ENCODE results near the gene KLK4. TPM values are rescaled to one million over a fixed set of nuclear protein-coding genes. Genes with fewer than 3 reads are reported as not detected.

The KLK4 gene
- total and polyA plus RNA-seq, 10 of the 15 experiments (the other 5 are each of a cell fraction or from before 2014, with no cell fraction given), result 0.06 to 0.31 TPM; not detected in 8

DNA sequence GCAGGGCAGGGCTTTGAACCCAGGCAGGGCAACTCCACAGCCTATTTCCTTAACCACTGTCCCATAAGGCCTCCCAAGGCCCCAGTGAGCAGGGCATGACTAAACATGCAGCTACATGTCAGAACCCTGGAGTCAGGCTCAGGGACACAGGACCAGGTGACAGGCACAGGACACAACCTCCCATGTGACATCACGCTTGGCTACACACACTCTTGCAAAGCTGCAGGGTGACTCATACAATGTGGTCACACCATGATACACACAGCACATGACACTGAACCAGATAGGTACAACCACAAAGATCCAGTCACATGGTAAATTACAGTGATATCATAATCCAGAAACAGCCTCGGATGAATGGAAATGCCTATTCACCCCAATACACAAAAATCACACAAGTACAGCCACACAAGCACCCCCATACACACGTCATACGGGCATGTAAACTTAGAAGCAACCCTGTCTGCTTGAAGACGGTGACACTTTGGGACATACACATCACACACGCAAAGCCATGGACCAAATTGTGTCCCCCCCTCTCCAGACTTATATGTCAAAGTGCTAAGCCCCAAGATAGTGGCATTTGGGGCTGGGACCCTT, 14.5 kb downstream of the KLK4 start (continued):
- peak; percentile 66; the same call in 1 of the 2 replicates for TF ChIP-seq FOXK2 (IDR thresholded peaks at IDR 0.05)
- no peak for TF ChIP-seq ZNF274 (IDR thresholded peaks at IDR 0.05; ENCODE audit: insufficient read depth, insufficient read length)
- TF ChIP-seq EZH2 (IDR thresholded peaks at IDR 0.05; ENCODE audit: borderline replicate concordance, control insufficient read depth, low read depth, low read length), result no peak
- TF ChIP-seq ATF7 (IDR thresholded peaks at IDR 0.05; ENCODE audit: low read depth), result peak; percentile 99
- TF ChIP-seq ETV6 (conservative IDR thresholded peaks at IDR 0.05 in 1 of 2, IDR thresholded peaks at IDR 0.05 in 1 of 2; ENCODE audit: borderline replicate concordance in 1 of 2, low read depth in 1 of 2), result peak in 1 of 2 experiments; percentile 7; a peak in 1 of 4 replicates
- no peak for TF ChIP-seq MTA3 (IDR thresholded peaks at IDR 0.05; ENCODE audit: borderline replicate concordance, low read length)
- TF ChIP-seq SIN3A (IDR thresholded peaks at IDR 0.05; ENCODE audit: low read depth, low read length), result no peak
- no peak for TF ChIP-seq ZNF622 (IDR thresholded peaks at IDR 0.05)
- TF ChIP-seq CBFB (IDR thresholded peaks at IDR 0.05; ENCODE audit: low read depth), result peak; percentile 96
- TF ChIP-seq CREB1 (IDR thresholded peaks at IDR 0.05; ENCODE audit: low read depth), result peak; percentile 85
- TF ChIP-seq, protein P1, sequence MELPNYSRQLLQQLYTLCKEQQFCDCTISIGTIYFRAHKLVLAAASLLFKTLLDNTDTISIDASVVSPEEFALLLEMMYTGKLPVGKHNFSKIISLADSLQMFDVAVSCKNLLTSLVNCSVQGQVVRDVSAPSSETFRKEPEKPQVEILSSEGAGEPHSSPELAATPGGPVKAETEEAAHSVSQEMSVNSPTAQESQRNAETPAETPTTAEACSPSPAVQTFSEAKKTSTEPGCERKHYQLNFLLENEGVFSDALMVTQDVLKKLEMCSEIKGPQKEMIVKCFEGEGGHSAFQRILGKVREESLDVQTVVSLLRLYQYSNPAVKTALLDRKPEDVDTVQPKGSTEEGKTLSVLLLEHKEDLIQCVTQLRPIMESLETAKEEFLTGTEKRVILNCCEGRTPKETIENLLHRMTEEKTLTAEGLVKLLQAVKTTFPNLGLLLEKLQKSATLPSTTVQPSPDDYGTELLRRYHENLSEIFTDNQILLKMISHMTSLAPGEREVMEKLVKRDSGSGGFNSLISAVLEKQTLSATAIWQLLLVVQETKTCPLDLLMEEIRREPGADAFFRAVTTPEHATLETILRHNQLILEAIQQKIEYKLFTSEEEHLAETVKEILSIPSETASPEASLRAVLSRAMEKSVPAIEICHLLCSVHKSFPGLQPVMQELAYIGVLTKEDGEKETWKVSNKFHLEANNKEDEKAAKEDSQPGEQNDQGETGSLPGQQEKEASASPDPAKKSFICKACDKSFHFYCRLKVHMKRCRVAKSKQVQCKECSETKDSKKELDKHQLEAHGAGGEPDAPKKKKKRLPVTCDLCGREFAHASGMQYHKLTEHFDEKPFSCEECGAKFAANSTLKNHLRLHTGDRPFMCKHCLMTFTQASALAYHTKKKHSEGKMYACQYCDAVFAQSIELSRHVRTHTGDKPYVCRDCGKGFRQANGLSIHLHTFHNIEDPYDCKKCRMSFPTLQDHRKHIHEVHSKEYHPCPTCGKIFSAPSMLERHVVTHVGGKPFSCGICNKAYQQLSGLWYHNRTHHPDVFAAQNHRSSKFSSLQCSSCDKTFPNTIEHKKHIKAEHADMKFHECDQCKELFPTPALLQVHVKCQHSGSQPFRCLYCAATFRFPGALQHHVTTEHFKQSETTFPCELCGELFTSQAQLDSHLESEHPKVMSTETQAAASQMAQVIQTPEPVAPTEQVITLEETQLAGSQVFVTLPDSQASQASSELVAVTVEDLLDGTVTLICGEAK (IDR thresholded peaks at IDR 0.05; ENCODE audit: borderline replicate concordance), result 0 out of 2 replicates have a peak, but pooled peaks have one; percentile 22
- TF ChIP-seq ZNF207 (IDR thresholded peaks at IDR 0.05; ENCODE audit: borderline replicate concordance), result no peak; the same call in 1 of the 2 replicates
- no peak for TF ChIP-seq ZNF217 (IDR thresholded peaks at IDR 0.05)
- TF ChIP-seq CEBPB (IDR thresholded peaks at IDR 0.05; ENCODE audit: borderline replicate concordance in 1 of 2, low read depth in 2 of 2, low read length in 2 of 2), result 0 out of 4 replicates have a peak, but pooled peaks of 1 of the 2 experiments have one; percentile 46
- TF ChIP-seq PAX5 (IDR thresholded peaks at IDR 0.05; ENCODE audit: borderline replicate concordance, low read depth, low read length), result peak; percentile 100
- TF ChIP-seq HCFC1 (IDR thresholded peaks at IDR 0.05; ENCODE audit: low read length), result no peak
- peak; percentile 76; the same call in 1 of the 2 replicates for TF ChIP-seq TCF3 (IDR thresholded peaks at IDR 0.05; ENCODE audit: borderline replicate concordance, insufficient read depth, low read depth, low read length)
- no peak for TF ChIP-seq ZNF384 (IDR thresholded peaks at IDR 0.05; ENCODE audit: borderline replicate concordance, low read depth, low read length)
- TF ChIP-seq POLR2A (IDR thresholded peaks at IDR 0.05; ENCODE audit: low read depth, low read length), result peak; percentile 51
- TF ChIP-seq POLR2AphosphoS2 (IDR thresholded peaks at IDR 0.05; ENCODE audit: low read depth, low read length), result no peak
- no peak for TF ChIP-seq YY1 (IDR thresholded peaks at IDR 0.05; ENCODE audit: low read depth, low read length)
- TF ChIP-seq BACH1 (IDR thresholded peaks at IDR 0.05; ENCODE audit: borderline replicate concordance), result peak; percentile 70
- TF ChIP-seq SUPT20H (IDR thresholded peaks at IDR 0.05; ENCODE audit: borderline replicate concordance, control insufficient read depth, low read depth, low read length), result no peak
- peak; percentile 76; the same call in 1 of the 2 replicates for TF ChIP-seq TBL1XR1 (IDR thresholded peaks at IDR 0.05; ENCODE audit: low read depth, low read length)
- peak; percentile 63 for TF ChIP-seq BCL11A (IDR thresholded peaks at IDR 0.05; ENCODE audit: low read depth, low read length)
- peak; percentile 47; the same call in 1 of the 2 replicates for TF ChIP-seq IRF4 (IDR thresholded peaks at IDR 0.05; ENCODE audit: low read depth, low read length)
- TF ChIP-seq SP1 (IDR thresholded peaks at IDR 0.05; ENCODE audit: low read depth, low read length), result peak; percentile 77
- TF ChIP-seq ZSCAN29 (IDR thresholded peaks at IDR 0.05), result no peak; the same call in 1 of the 2 replicates
- TF ChIP-seq NFIC (IDR thresholded peaks at IDR 0.05; ENCODE audit: low read depth, low read length), result peak; percentile 91; the same call in 1 of the 2 replicates
- TF ChIP-seq RCOR1 (conservative IDR thresholded peaks at IDR 0.05; ENCODE audit: low read depth, low read length), result 0 out of 2 replicates have a peak, but pooled peaks have one; percentile 68
- 0 out of 2 replicates have a peak, but pooled peaks have one; percentile 19 for TF ChIP-seq TARDBP (IDR thresholded peaks at IDR 0.05; ENCODE audit: borderline replicate concordance)

All from GM12878 (cell line).